Glutamatergic neuron (in vitro differentiated cells): ENCODE data around the gene CUL2. TPM values are rescaled to one million over a fixed set of nuclear protein-coding genes. Genes with fewer than 3 reads are reported as not detected.

Source experiments
- DNase-seq: peaks from one replicate; pipeline ENCODE4 v3.0.0; 2022
- H3K27ac Mint-ChIP-seq: one replicate; pipeline ENCODE4 v1.8.0; 2020; ENCODE audit warnings: mild to moderate bottlenecking, mixed read lengths, inconsistent platforms; ENCODE audit not compliant: unreplicated experiment
- H3K27me3 Mint-ChIP-seq: one replicate; pipeline ENCODE4 v1.8.0; 2020; ENCODE audit warnings: mild to moderate bottlenecking, moderate library complexity, mixed read lengths, inconsistent platforms; ENCODE audit not compliant: unreplicated experiment
- H3K36me3 Mint-ChIP-seq: one replicate; pipeline ENCODE4 v1.8.0; 2020; ENCODE audit warnings: mild to moderate bottlenecking, mixed read lengths, inconsistent platforms; ENCODE audit not compliant: unreplicated experiment
- H3K4me1 Mint-ChIP-seq: one replicate; pipeline ENCODE4 v1.8.0; 2020; ENCODE audit warnings: mild to moderate bottlenecking, low read depth, mixed read lengths, inconsistent platforms; ENCODE audit not compliant: unreplicated experiment
- H3K4me3 Mint-ChIP-seq: one replicate; pipeline ENCODE4 v1.8.0; 2020; ENCODE audit warnings: mild to moderate bottlenecking, mixed read lengths, inconsistent platforms; ENCODE audit not compliant: unreplicated experiment
- H3K9me3 Mint-ChIP-seq: one replicate; pipeline ENCODE4 v1.8.0; 2020; ENCODE audit warnings: mild to moderate bottlenecking, moderate library complexity, mixed read lengths, inconsistent platforms; ENCODE audit not compliant: unreplicated experiment
- CTCF ChIP-seq: fragments of 200-600 bp; sonication (generic); IDR thresholded peaks from one replicate; pipeline ENCODE4 v1.5.0; 2021; ENCODE audit not compliant: partially characterized antibody, unreplicated experiment
- total RNA-seq: library from RNA; stranded (reverse); fragmentation: NEBNext Ultra II Directional; extraction: Animal tissue kit (Norgen Biotek cat#: 25700); gene quantifications from one replicate; pipeline ENCODE4 v1.2.1, GENCODE V29; 2021; ENCODE audit not compliant: unreplicated experiment

CUL2 gene
- total RNA-seq, 1 donor from 2014 or later: 45.5 TPM

- Mint-ChIP-seq H3K4me1 (no peaks in the 10 kb centered on the region), H3K36me3 (peaks cover 11% of the 10 kb centered on the region), H3K27me3 (peaks cover 2% of the 10 kb centered on the region), H3K9me3 (peaks cover 2% of the 10 kb centered on the region), H3K4me3 (no peak overlapping the region), H3K27ac (no peak overlapping the region)
- TF ChIP-seq CTCF: no peak
- DNase-seq: no peak
These were observed 10.4 kb downstream of the CUL2 start for GRCh38 chr10:35079763-35080162.

DNA sequence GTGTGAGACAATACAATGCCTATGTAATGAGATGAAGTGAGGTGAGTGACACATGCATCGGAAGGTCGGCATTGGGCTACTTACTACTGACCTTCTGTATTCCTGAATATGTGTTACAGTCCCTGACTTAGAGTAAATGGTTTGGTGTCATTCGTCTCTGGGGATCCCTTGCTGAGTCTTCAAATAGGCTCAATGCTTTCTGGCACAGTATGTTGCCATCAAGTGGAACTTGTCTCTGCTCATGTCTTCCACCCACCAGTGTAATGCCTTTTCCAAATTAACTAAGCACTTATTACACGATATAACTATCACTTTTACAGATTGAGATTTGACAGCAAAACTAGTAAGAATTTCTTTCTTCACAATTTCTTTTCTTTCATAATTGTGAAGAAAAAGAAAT lies 10.9 kb downstream of the CUL2 start:
- Mint-ChIP-seq H3K4me1 (no peaks in the 10 kb centered on the region), H3K36me3 (peaks cover 9% of the 10 kb centered on the region), H3K27ac (no peak overlapping the region), H3K4me3 (no peak overlapping the region), H3K9me3 (peaks cover 1% of the 10 kb centered on the region), H3K27me3 (peaks cover 2% of the 10 kb centered on the region)
- no peak for TF ChIP-seq CTCF
- no peak for DNase-seq

DNA sequence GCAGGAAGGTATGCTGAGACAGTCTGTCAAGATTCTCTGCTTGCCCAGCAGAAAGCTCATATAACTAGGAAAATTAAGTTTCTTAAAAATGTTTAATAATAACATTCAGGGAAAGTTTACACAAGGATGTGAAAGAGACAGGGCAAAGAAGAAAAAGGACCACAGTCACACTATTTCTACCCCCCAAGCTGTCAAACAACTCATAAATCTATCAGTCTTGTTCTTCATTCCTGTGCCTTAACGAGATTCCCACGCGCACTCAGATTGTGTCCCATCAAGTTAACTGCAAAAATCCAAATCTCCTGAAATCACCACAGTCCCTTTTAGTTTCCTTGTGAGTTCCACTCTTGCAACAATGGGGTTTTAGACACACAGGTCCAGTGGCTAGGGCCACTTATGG lies 14.9 kb downstream of the CUL2 start:
- Mint-ChIP-seq H3K27ac (no peak overlapping the region), H3K9me3 (no peaks in the 10 kb centered on the region), H3K4me3 (no peak overlapping the region), H3K36me3 (peaks cover 3% of the 10 kb centered on the region), H3K27me3 (peaks cover 3% of the 10 kb centered on the region), H3K4me1 (no peaks in the 10 kb centered on the region)
- no peak for DNase-seq
- TF ChIP-seq CTCF: no peak

DNA sequence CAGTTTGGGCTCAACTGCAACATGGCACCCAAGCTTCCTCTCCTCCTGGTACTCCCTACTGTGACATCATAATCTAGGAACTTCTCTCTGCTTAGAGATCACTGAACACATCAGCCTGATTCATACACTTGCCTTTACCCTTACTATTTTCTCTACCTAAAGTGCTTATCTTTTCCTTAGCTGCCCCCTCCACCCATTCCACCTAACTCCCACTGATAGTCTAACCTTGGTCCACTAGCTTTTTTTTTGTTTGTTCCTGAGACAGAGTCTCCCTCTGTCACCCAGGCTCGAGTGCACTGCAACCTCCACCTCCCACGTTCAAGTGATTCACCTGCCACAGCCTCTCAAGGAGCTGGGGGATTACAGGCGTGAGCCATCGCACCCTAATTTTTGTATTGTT lies 15.9 kb downstream of the CUL2 start:
- H3K27me3 Mint-ChIP-seq: peaks cover 3% of the 10 kb centered on the region
- DNase-seq: no peak
- peaks cover 3% of the 10 kb centered on the region for H3K36me3 Mint-ChIP-seq
- no peaks in the 10 kb centered on the region for H3K4me1 Mint-ChIP-seq
- H3K27ac Mint-ChIP-seq: no peak overlapping the region
- H3K4me3 Mint-ChIP-seq: no peak overlapping the region
- no peaks in the 10 kb centered on the region for H3K9me3 Mint-ChIP-seq
- no peak for TF ChIP-seq CTCF

DNA sequence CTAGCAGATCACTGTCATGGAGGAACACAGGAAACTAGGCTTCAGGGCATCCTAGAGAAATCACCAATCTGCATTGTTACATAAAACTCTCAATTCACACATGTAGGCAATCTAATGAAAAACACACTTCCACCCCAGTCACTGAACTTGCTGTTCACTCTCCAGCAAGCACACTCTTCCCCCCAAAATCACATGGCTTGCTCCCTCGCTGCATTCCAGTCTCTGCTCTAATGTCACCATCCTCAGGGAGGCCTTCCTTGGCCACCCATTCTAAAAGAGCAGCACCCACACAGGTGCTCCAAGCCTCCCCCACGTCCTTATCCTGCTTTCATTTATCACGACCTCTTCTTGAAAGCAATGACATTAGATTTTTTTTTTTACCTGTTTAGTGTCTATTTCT lies 19.6 kb downstream of the CUL2 start:
- Mint-ChIP-seq H3K4me3 (no peak overlapping the region), H3K36me3 (peaks cover 3% of the 10 kb centered on the region), H3K4me1 (no peaks in the 10 kb centered on the region), H3K9me3 (no peaks in the 10 kb centered on the region), H3K27me3 (peaks cover 3% of the 10 kb centered on the region), H3K27ac (no peak overlapping the region)
- no peak for DNase-seq
- TF ChIP-seq CTCF: no peak
